GM18508 (cell line): ENCODE measurements around the gene DHX58.

Experiments used
- ATAC-seq: cut with Tn5 transposase; IDR thresholded peaks from one replicate; pipeline ENCODE4 v1.9.1; 2021; ENCODE audit warnings: moderate number of reproducible peaks; ENCODE audit not compliant: insufficient read depth, unreplicated experiment

DHX58 gene

DNA sequence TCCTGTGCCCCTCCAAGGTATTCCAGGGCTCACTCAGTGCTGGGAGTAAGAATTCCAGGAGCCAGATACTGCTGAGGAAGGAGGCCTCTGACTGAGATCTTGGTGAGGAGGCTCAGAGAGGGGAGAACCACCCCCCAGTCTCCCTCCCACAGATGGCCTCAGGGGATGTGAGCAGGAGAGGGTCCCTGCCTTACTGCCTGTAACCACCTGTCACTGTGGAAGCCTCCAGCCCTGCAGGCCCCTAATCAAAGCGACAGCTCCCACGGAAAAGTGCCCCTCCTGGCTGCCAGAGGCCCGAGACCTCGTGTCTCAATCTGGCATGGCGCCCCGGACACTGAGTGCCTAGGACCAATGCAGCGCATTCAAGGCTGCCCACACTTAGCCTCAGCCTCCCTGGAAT is 54.5 kb downstream of the DHX58 start:
- no peak for ATAC-seq

DNA sequence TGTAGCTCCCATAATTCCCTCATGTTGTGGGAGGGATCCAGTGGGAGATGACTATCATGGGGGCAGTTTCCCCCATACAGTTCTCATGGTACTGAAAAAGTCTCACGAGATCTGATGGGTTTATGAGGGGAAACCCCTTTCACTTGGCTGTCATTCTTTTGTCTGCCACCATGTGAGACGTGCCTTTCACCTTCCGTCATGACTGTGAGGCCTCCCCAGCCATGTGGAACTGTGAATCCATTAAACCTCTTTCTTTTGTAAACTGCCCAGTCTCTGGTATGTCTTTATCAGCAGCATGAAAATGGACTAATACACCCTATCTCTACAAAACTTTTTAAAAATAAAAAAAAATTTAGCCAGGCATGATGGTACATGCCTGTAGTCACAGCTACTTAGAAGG is 55.9 kb downstream of the DHX58 start:
- ATAC-seq, result no peak

DNA sequence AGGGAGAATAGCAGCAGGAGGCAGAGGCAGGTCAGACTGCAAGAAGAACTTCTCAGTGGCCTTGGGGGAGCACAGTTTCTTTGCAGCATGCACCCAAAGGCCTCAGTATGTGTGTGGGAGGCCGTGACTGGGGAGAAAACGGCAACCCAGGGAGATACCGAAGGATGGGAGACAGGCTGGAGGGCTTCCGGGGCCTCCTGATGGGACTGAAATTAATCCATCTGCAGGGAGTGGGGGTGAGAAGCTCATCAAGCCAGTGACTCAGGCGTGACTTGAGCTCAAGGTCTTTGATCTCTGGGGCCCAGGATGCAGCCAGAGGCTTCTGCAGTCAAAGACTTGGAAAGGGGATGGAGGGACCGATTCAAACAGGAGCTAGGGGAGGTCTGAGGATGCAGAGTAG is 57.0 kb downstream of the DHX58 start:
- no peak for ATAC-seq

DNA sequence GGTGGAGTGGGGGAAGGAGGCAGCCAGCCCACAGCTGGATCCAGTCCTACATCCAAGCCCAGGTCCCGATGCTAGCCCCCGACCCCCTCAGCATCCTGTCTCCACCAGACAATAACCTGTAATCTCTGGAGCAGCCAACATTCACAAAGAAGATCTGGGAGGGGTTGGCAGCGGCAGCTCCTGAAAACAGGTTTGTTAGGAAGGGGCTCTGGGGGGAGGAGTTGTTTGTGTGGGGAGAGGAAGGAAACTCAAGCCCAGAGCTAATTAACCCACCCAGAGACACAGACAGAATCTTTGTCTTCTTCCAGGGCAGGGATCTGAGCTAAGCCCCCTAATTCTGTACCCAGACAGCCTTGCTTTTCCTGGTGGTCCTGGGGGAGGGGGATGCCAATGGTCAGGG is 57.5 kb downstream of the DHX58 start:
- no peak for ATAC-seq

DNA sequence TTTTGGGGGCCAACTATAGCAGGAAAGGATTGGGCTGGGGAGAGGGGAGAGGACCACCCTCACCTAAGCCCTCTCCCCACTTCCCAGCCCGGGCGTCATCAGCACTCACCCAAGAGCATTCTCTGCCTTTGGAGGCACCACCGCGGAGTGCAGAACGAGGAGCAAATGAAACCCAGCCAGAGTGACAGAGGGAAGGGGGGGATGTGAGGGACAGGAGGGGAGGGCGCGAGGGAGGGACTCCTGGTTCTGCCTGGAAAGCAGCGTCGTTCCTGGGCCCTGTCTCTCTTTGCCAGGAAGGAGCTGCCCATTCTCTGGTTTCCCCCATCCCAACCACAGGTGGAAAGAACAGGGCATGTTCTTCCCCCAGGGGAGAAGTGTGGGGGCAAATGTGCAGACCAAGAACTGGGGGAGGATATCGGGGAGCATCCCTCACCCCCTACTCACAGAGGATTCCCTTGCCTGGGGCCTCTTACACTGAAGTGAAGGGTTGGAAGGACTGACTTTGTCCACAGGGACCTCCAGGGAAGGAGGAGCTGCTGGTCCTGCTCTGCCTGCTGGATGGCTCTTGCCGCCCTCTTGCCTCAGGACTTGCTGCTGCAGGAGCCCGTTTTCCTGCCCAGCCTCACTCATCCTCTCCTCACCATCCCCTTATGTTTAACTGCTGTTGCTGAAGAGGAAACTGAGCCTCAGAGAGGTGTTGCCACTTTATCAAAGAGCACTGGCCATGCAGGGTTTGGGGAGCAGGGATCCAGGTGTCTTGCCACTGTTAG is 58.6 kb downstream of the DHX58 start:
- ATAC-seq, result no peak

DNA sequence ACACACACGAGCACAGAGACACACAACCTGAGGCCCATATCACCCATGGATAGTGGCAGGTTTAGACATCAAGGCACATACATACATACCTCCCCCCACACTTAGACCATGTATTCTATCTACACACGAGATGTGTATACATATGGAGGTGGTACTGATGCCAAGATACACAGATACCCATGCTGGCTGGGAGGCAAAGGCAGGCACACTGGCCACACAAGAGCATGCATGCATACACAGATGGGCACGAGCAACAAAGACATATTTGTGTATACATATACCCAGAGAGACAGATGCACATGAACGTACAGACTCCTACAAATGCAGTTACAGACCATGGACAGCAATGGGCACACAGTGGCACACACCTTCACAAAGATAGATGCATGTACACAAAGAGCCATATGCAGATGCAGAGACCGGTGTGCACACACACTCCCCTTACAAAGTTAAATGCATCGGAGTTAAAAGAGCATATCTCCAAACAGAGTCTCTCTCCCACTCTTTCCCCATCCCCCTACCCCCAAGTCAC is 60.1 kb downstream of the DHX58 start:
- ATAC-seq, result no peak

DNA sequence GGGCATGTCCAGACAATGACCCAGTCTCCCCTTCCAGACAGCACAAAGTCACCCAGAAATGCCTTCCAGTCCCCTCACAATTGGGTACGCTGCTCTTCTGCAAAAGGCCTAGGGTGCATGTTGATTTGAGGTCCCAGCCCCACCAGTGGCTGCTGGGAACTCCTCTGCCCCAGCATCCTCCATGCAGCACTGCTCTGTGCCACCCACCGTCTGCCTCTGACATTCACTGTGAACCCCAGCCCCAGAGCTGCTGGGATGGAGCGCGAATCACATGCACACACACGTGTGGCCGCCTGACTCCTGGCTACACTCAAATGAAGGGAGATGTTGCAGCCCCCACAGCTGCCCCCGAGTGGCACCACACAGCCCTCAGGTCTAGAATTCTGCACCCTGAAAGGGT is 60.9 kb downstream of the DHX58 start:
- ATAC-seq, result no peak
